Prostate gland (tissue), 2 donors: ENCODE measurements around the gene SORBS2.

ENCODE experiments used
- POLR2A ChIP-seq: fragments of 450-650 bp; IDR thresholded peaks from one replicate; pipeline ENCODE4 v1.6.1; 2016; ENCODE audit warnings: antibody characterized with exemption, mild to moderate bottlenecking
- POLR2AphosphoS5 ChIP-seq: sonication (generic); formaldehyde crosslinking; IDR thresholded peaks from one replicate; pipeline ENCODE4 v1.6.1; 2017; ENCODE audit warnings: antibody characterized with exemption
- TF ChIP-seq, protein P1 (sequence below), 4 experiments: fragments of 200-600 bp in 2 of 4; fragments of 450-650 bp in 2 of 4; sonication (generic) in 2 of 4; IDR thresholded peaks; 1 replicate in 3 of 4; 2 replicates in 1 of 4; pipeline ENCODE4 v1.5.1; 2016 to 2019; ENCODE audit warnings: antibody characterized with exemption in 4 of 4, mild to moderate bottlenecking in 2 of 4, moderate library complexity in 2 of 4

DNA sequence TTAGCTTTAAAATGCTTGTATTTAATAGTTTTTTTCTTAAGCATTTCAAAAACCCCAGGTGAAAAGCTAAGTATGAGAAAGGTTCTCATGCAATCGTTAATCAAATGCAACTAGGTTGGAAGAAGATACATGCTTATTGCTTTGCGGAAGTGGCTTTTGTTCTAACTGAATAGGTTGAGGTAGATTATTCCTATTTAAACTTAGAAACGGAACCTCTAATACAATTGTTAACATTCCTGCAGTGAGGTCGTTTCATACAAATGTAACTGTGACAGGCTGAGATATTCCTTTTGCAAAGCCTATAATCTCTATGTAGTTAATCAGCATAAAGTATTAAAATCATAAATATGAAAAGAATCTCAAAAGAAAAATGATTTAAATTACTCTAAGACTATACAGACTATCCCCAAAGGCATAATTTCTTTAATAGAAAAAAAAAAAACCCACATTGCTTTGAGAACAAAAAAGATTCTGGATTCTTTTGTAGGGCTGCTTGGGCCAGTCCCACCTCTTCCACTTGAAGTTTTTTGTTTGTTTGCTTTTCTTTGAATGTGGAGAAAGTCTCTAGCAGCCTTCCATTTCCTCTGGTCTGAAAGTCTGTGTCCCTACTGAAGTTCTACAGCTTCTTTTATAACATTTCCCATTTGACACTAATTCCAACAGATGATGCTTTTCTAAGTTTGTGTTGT lies 25.6 kb upstream of the SORBS2 start:
- TF ChIP-seq, protein P1, sequence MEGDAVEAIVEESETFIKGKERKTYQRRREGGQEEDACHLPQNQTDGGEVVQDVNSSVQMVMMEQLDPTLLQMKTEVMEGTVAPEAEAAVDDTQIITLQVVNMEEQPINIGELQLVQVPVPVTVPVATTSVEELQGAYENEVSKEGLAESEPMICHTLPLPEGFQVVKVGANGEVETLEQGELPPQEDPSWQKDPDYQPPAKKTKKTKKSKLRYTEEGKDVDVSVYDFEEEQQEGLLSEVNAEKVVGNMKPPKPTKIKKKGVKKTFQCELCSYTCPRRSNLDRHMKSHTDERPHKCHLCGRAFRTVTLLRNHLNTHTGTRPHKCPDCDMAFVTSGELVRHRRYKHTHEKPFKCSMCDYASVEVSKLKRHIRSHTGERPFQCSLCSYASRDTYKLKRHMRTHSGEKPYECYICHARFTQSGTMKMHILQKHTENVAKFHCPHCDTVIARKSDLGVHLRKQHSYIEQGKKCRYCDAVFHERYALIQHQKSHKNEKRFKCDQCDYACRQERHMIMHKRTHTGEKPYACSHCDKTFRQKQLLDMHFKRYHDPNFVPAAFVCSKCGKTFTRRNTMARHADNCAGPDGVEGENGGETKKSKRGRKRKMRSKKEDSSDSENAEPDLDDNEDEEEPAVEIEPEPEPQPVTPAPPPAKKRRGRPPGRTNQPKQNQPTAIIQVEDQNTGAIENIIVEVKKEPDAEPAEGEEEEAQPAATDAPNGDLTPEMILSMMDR (IDR thresholded peaks at IDR 0.05) = no peak
- TF ChIP-seq POLR2A = no peak
- no peak for TF ChIP-seq POLR2AphosphoS5
